HepG2 (cell line): ENCODE measurements around the gene OSGIN1. TPM values are rescaled to one million over a fixed set of nuclear protein-coding genes. Genes with fewer than 3 reads are reported as not detected.
A peak's percentile ranks its signal among the peaks of the same experiment; 100 is the strongest.

ENCODE experiments used
- ARNT ChIP-seq: fragments of 450-650 bp; IDR thresholded peaks from 2 replicates; pipeline ENCODE4 v1.6.1; 2017
- BCL6 ChIP-seq: IDR thresholded peaks from 2 replicates; pipeline ENCODE4 v1.6.1; 2016; ENCODE audit warnings: missing genetic modification reagents, missing compliant biosample characterization
- BHLHE40 ChIP-seq: IDR thresholded peaks from 2 replicates; pipeline ENCODE4 v1.6.1; 2011; ENCODE audit warnings: low read length, improper control_type of control experiment
- FOSL2 ChIP-seq: sonication (generic); formaldehyde crosslinking; IDR thresholded peaks from 2 replicates; pipeline ENCODE4 v1.4.0; 2020; ENCODE audit warnings: missing genetic modification reagents
- FOXA1 ChIP-seq, 2 experiments: fragments of 450-650 bp in 1 of 2; sonication (generic) in 1 of 2; formaldehyde crosslinking in 1 of 2; IDR thresholded peaks; 2 replicates each; pipeline versions ENCODE4 v1.4.0 to v1.6.1; 2016 to 2020; ENCODE audit warnings: missing genetic modification reagents in 1 of 2
- KMT2B ChIP-seq: IDR thresholded peaks from 2 replicates; pipeline ENCODE4 v1.6.1; 2016; ENCODE audit warnings: missing genetic modification reagents, missing compliant biosample characterization
- NFIB ChIP-seq: sonication (generic); formaldehyde crosslinking; IDR thresholded peaks from 2 replicates; pipeline ENCODE4 v1.9.0; 2021; ENCODE audit warnings: missing genetic modification reagents, mild to moderate bottlenecking, borderline replicate concordance
- NR2F6 ChIP-seq, 2 experiments: IDR thresholded peaks; 2 replicates each; pipeline ENCODE4 v1.6.1; 2016; ENCODE audit warnings: antibody characterized with exemption in 1 of 2, mild to moderate bottlenecking in 1 of 2
- RARA ChIP-seq: IDR thresholded peaks from 2 replicates; pipeline ENCODE4 v1.6.1; 2016; ENCODE audit warnings: missing genetic modification reagents, missing compliant biosample characterization
- REST ChIP-seq, 2 experiments: IDR thresholded peaks; 2 replicates each; pipeline ENCODE4 v1.6.1; 2011 to 2012; ENCODE audit warnings: low read length in 2 of 2, borderline replicate concordance in 1 of 2, low read depth in 1 of 2, mild to moderate bottlenecking in 1 of 2, moderate library complexity in 1 of 2
- ZGPAT ChIP-seq: IDR thresholded peaks from 2 replicates; pipeline ENCODE4 v1.6.1; 2016; ENCODE audit warnings: mild to moderate bottlenecking
- ZNF280D ChIP-seq: sonication (generic); formaldehyde crosslinking; IDR thresholded peaks from 2 replicates; pipeline ENCODE4 v1.5.1; 2020; ENCODE audit warnings: mild to moderate bottlenecking, missing genetic modification reagents
- ZNF3 ChIP-seq: IDR thresholded peaks from 2 replicates; pipeline ENCODE4 v1.7.0; 2017; ENCODE audit warnings: inconsistent platforms
- ZNF570 ChIP-seq: sonication (generic); formaldehyde crosslinking; IDR thresholded peaks from 2 replicates; pipeline ENCODE4 v1.4.0; 2020; ENCODE audit warnings: mild to moderate bottlenecking, missing genetic modification reagents, borderline replicate concordance
- ZNF614 ChIP-seq: IDR thresholded peaks from 2 replicates; pipeline ENCODE4 v1.6.1; 2018; ENCODE audit warnings: missing biosample characterization, missing genetic modification reagents, inconsistent platforms, borderline replicate concordance
- ZNF790 ChIP-seq: sonication (generic); formaldehyde crosslinking; IDR thresholded peaks from 2 replicates; pipeline ENCODE4 v1.8.0; 2022; ENCODE audit warnings: missing genetic modification reagents, mild to moderate bottlenecking, borderline replicate concordance
- polyA plus RNA-seq, 8 experiments: library from polyadenylated mRNA; depleted of rRNA in 3 of 8; stranded (reverse) in 7 of 8; unstranded in 1 of 8; fragments of >200 nt; fragmentation: Illumina TruSeq in 4 of 8; extraction: Trizol in 4 of 8; gene quantifications; 2 replicates each; pipeline versions ENCODE4 v1.2.1 to v1.2.3, GENCODE V29; 2011 to 2016; ENCODE audit warnings: low read depth in 4 of 8, missing spikeins in 1 of 8, mixed read lengths in 1 of 8; ENCODE audit not compliant: insufficient read depth in 1 of 8
- total RNA-seq, 5 experiments: library from RNA; depleted of rRNA; stranded (reverse); fragments of >200 nt; fragmentation: Illumina TruSeq; extraction: Trizol; gene quantifications; 2 replicates each; pipeline ENCODE4 v1.2.3, GENCODE V29; 2016; ENCODE audit warnings: low read depth in 1 of 5
- TF ChIP-seq, protein P1 (sequence below): sonication (generic); formaldehyde crosslinking; IDR thresholded peaks from 2 replicates; pipeline ENCODE4 v1.9.0; 2022; ENCODE audit warnings: missing genetic modification reagents, mild to moderate bottlenecking, borderline replicate concordance
- TF ChIP-seq, protein P2 (sequence below): sonication (generic); formaldehyde crosslinking; IDR thresholded peaks from 2 replicates; pipeline ENCODE4 v1.9.0; 2021; ENCODE audit warnings: missing genetic modification reagents, borderline replicate concordance

Gene OSGIN1
- total and polyA plus RNA-seq, 2 of the 13 experiments (the other 11 are each of a cell fraction or from before 2014, with no cell fraction given) = 20.5 to 27.1 TPM

GRCh38 chr16:83945587-83945986, 7.5 kb upstream of the OSGIN1 start (continued):
- TF ChIP-seq REST (IDR thresholded peaks at IDR 0.05; ENCODE audit: borderline replicate concordance in 1 of 2, low read depth in 1 of 2, low read length in 2 of 2) = no peak
- TF ChIP-seq FOSL2 (CRISPR knock-in tag) = peak; percentile 43
- TF ChIP-seq ZNF280D = no peak
- no peak for TF ChIP-seq ARNT
- no peak for TF ChIP-seq FOXA1 (IDR thresholded peaks at IDR 0.05)
- no peak for TF ChIP-seq FOXA1 (CRISPR knock-in tag; IDR thresholded peaks at IDR 0.05)
- peak; percentile 94 for TF ChIP-seq RARA (CRISPR knock-in tag)
- TF ChIP-seq ZNF790 (CRISPR knock-in tag) = no peak
- TF ChIP-seq ZNF570 (CRISPR knock-in tag) = no peak
- TF ChIP-seq NFIB = no peak
- no peak for TF ChIP-seq ZNF3 (CRISPR knock-in tag)
- no peak for TF ChIP-seq NR2F6 (IDR thresholded peaks at IDR 0.05)
- TF ChIP-seq NR2F6 (CRISPR knock-in tag; IDR thresholded peaks at IDR 0.05) = no peak
- TF ChIP-seq ZNF614 (CRISPR knock-in tag) = no peak
- TF ChIP-seq KMT2B (CRISPR knock-in tag) = no peak
- peak; percentile 53 for TF ChIP-seq BHLHE40
- peak; percentile 71 for TF ChIP-seq BCL6 (CRISPR knock-in tag)
- TF ChIP-seq, protein P1, sequence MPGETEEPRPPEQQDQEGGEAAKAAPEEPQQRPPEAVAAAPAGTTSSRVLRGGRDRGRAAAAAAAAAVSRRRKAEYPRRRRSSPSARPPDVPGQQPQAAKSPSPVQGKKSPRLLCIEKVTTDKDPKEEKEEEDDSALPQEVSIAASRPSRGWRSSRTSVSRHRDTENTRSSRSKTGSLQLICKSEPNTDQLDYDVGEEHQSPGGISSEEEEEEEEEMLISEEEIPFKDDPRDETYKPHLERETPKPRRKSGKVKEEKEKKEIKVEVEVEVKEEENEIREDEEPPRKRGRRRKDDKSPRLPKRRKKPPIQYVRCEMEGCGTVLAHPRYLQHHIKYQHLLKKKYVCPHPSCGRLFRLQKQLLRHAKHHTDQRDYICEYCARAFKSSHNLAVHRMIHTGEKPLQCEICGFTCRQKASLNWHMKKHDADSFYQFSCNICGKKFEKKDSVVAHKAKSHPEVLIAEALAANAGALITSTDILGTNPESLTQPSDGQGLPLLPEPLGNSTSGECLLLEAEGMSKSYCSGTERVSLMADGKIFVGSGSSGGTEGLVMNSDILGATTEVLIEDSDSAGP (CRISPR knock-in tag) = no peak
- TF ChIP-seq, protein P2, sequence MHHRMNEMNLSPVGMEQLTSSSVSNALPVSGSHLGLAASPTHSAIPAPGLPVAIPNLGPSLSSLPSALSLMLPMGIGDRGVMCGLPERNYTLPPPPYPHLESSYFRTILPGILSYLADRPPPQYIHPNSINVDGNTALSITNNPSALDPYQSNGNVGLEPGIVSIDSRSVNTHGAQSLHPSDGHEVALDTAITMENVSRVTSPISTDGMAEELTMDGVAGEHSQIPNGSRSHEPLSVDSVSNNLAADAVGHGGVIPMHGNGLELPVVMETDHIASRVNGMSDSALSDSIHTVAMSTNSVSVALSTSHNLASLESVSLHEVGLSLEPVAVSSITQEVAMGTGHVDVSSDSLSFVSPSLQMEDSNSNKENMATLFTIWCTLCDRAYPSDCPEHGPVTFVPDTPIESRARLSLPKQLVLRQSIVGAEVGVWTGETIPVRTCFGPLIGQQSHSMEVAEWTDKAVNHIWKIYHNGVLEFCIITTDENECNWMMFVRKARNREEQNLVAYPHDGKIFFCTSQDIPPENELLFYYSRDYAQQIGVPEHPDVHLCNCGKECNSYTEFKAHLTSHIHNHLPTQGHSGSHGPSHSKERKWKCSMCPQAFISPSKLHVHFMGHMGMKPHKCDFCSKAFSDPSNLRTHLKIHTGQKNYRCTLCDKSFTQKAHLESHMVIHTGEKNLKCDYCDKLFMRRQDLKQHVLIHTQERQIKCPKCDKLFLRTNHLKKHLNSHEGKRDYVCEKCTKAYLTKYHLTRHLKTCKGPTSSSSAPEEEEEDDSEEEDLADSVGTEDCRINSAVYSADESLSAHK = no peak
- TF ChIP-seq ZGPAT (CRISPR knock-in tag) = no peak
